Prostate gland (tissue), 2 donors: ENCODE measurements around the gene ZNF319. TPM values are rescaled to one million over a fixed set of nuclear protein-coding genes. Genes with fewer than 3 reads are reported as not detected.

Source experiments
- DNase-seq: peaks from one replicate; pipeline ENCODE4 v3.0.0-alpha.2; 2019; ENCODE audit warnings: low spot score
- H3K27ac ChIP-seq, 2 donors: fragments of 200-600 bp; sonication (generic); 2 replicates each; pipeline ENCODE4 v1.5.1; 2017 to 2019
- H3K27me3 ChIP-seq: fragments of 200-600 bp; sonication (generic); replicated peaks from 2 replicates; pipeline ENCODE4 v1.5.1; 2019; ENCODE audit not compliant: insufficient read depth
- H3K36me3 ChIP-seq, 2 donors: fragments of 200-600 bp; sonication (generic); 1 replicate in 1 of 2; 2 replicates in 1 of 2; pipeline versions ENCODE4 v1.5.1 to v1.8.1; 2017 to 2019
- H3K4me1 ChIP-seq: fragments of 200-600 bp; sonication (generic); replicated peaks from 2 replicates; pipeline ENCODE4 v1.5.1; 2019
- H3K4me3 ChIP-seq, 2 donors: fragments of 200-600 bp; sonication (generic); 2 replicates each; pipeline ENCODE4 v1.5.1; 2017 to 2019
- H3K9me3 ChIP-seq: fragments of 200-600 bp; sonication (generic); 2 replicates; pipeline ENCODE4 v1.5.1; 2017
- POLR2A ChIP-seq: fragments of 450-650 bp; IDR thresholded peaks from one replicate; pipeline ENCODE4 v1.6.1; 2016; ENCODE audit warnings: antibody characterized with exemption, mild to moderate bottlenecking
- POLR2AphosphoS5 ChIP-seq: sonication (generic); formaldehyde crosslinking; IDR thresholded peaks from one replicate; pipeline ENCODE4 v1.6.1; 2017; ENCODE audit warnings: antibody characterized with exemption
- whole genome bisulfite sequencing: methylation state at CpG from one replicate; pipeline ENCODE4 v1.1.5; 2018; 5-methylcytosine and 5-hydroxymethylcytosine counted together
- intact Hi-C: fragments of 100-400 bp; cut with DNase I; formaldehyde crosslinking; loops from one replicate; pipeline ENCODE4 v1.14.2; 2022
- total RNA-seq, 2 donors: library from RNA; depleted of rRNA; stranded (reverse); fragments of >200 nt; gene quantifications; one replicate each; pipeline ENCODE4 v1.1.0, GENCODE V29; 2016
- TF ChIP-seq, protein P1 (sequence below), 4 experiments: fragments of 200-600 bp in 2 of 4; fragments of 450-650 bp in 2 of 4; sonication (generic) in 2 of 4; IDR thresholded peaks; 1 replicate in 3 of 4; 2 replicates in 1 of 4; pipeline ENCODE4 v1.5.1; 2016 to 2019; ENCODE audit warnings: antibody characterized with exemption in 4 of 4, mild to moderate bottlenecking in 2 of 4, moderate library complexity in 2 of 4

Gene ZNF319
- total RNA-seq, 2 donors from 2014 or later = 7.6 to 12.9 TPM

DNA sequence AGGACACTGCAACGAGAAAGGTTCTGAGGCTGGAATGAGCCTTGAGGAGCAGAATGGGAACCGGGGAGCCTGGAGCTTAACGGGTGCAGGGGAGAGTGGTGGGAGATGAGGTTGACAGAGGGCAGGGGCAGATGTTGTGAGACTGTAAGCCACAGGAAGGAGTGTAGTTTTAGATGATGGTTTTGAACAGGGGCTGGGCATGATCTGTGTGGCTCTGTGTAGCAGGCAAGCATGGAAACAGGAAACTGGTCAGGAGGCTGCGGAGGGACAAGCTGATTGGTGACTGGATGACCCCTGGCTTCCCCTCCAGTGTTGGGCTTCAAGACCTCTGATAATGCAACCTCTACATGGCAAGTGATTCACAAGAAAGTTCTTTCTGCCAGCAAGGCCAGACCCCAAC is 28.2 kb downstream of the ZNF319 start:
- no peak for DNase-seq
- intact Hi-C loops = no loop called here
- H3K9me3 ChIP-seq = no peaks in the 10 kb centered on the region
- no peaks in the 10 kb centered on the region for H3K36me3 ChIP-seq
- TF ChIP-seq, protein P1, sequence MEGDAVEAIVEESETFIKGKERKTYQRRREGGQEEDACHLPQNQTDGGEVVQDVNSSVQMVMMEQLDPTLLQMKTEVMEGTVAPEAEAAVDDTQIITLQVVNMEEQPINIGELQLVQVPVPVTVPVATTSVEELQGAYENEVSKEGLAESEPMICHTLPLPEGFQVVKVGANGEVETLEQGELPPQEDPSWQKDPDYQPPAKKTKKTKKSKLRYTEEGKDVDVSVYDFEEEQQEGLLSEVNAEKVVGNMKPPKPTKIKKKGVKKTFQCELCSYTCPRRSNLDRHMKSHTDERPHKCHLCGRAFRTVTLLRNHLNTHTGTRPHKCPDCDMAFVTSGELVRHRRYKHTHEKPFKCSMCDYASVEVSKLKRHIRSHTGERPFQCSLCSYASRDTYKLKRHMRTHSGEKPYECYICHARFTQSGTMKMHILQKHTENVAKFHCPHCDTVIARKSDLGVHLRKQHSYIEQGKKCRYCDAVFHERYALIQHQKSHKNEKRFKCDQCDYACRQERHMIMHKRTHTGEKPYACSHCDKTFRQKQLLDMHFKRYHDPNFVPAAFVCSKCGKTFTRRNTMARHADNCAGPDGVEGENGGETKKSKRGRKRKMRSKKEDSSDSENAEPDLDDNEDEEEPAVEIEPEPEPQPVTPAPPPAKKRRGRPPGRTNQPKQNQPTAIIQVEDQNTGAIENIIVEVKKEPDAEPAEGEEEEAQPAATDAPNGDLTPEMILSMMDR (IDR thresholded peaks at IDR 0.05) = no peak
- TF ChIP-seq POLR2AphosphoS5 (no peak), POLR2A (no peak)
- H3K27ac ChIP-seq = no peak overlapping the region
- 84% methylated on average over 4 of the region's 4 CpGs for WGBS
- H3K27me3 ChIP-seq = no peaks in the 10 kb centered on the region
- no peaks in the 10 kb centered on the region for H3K4me1 ChIP-seq
- no peak overlapping the region for H3K4me3 ChIP-seq

DNA sequence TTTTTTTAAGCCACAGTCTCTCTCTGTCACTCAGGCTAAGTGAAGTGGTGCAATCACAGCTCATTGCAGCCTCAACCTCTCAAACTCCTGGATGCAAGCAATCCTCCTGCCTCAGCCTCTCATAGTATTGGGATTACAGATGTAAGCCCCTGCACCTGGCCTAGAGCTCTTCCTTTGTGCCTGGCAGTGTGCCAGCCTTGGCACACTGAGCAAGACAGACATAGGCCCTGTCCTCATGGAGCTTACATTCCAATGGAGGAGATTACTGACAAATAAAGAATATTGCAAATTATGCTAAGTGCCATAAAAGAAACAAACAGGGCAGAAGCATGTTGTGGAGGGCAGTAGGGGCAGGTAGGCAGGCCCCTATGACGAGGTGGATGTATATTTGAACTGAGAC is 28.6 kb downstream of the ZNF319 start:
- intact Hi-C loops = no loop called here
- H3K27me3 ChIP-seq = no peaks in the 10 kb centered on the region
- TF ChIP-seq, protein P1 (IDR thresholded peaks at IDR 0.05) = no peak
- TF ChIP-seq POLR2A = no peak
- TF ChIP-seq POLR2AphosphoS5 = no peak
- no peaks in the 10 kb centered on the region for H3K4me1 ChIP-seq
- no peaks in the 10 kb centered on the region for H3K36me3 ChIP-seq
- no peak overlapping the region for H3K27ac ChIP-seq
- no peak for DNase-seq
- H3K9me3 ChIP-seq = no peaks in the 10 kb centered on the region
- 93% methylated on average over 1 of the region's 1 CpG for WGBS
- no peak overlapping the region for H3K4me3 ChIP-seq

DNA sequence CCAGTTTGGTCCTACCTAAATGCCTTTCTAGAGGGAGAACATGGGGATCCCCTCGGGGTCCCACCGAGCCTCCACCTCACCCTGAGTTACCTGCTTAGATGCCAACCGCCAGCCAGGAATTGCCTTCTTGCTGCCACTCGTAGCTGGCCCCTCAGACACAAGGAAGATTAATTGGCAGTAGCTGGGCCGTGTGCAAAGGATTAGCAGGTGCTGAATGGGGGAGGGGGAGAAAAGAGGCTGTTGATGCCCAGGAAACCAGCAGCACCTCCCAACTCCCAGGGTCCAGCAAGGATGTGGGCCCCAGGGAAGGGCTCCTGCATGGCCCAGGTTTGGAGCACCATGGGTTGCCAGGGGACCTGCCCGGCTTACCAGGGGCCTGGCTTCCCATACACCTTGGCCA is 29.5 kb downstream of the ZNF319 start, which contains the start of gene CNGB1:
Gene CNGB1, minus strand, starts transcription at position 159 of the 400 bp plus-strand sequence. CDS start 3,842 bp downstream, outside the sequence.
- no peak for DNase-seq
- intact Hi-C loops = no loop called here
- Histone ChIP-seq H3K36me3 (no peaks in the 10 kb centered on the region), H3K4me3 (no peak within 1 kb of the TSS), H3K27me3 (no peaks in the 10 kb centered on the region), H3K4me1 (no peaks in the 10 kb centered on the region), H3K27ac (no peak within 1 kb of the TSS), H3K9me3 (no peaks in the 10 kb centered on the region)
- TF ChIP-seq, protein P1 (IDR thresholded peaks at IDR 0.05) = no peak
- 71% methylated on average over 6 of the region's 6 CpGs for WGBS

DNA sequence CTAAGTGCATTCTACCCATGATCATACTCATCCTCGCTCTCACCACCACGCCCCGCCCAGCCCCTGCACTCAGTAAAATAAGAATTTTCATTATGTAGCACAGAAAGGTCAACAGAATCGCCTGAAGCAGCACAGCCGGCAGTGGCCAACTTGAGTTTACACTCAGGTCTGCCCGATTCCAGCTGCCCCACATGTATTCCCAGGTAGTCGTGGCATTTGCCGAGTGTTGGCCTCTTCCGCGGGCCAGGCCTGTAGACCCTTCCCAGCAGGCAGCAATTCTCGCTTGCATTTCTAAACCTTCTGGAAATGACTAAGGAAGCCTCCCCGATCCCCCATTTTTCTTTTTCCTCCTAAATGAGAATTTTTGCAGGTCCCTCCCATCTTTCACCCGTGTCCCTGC is 30.2 kb downstream of the ZNF319 start:
- H3K4me3 ChIP-seq = no peak overlapping the region
- H3K4me1 ChIP-seq = no peaks in the 10 kb centered on the region
- WGBS = 78% methylated on average over 13 of the region's 13 CpGs
- no peaks in the 10 kb centered on the region for H3K27me3 ChIP-seq
- no peak for DNase-seq
- no peaks in the 10 kb centered on the region for H3K9me3 ChIP-seq
- H3K27ac ChIP-seq = no peak overlapping the region
- intact Hi-C loops = no loop called here
- TF ChIP-seq, protein P1 (IDR thresholded peaks at IDR 0.05) = no peak
- TF ChIP-seq POLR2A (no peak), POLR2AphosphoS5 (no peak)
- H3K36me3 ChIP-seq = no peaks in the 10 kb centered on the region

DNA sequence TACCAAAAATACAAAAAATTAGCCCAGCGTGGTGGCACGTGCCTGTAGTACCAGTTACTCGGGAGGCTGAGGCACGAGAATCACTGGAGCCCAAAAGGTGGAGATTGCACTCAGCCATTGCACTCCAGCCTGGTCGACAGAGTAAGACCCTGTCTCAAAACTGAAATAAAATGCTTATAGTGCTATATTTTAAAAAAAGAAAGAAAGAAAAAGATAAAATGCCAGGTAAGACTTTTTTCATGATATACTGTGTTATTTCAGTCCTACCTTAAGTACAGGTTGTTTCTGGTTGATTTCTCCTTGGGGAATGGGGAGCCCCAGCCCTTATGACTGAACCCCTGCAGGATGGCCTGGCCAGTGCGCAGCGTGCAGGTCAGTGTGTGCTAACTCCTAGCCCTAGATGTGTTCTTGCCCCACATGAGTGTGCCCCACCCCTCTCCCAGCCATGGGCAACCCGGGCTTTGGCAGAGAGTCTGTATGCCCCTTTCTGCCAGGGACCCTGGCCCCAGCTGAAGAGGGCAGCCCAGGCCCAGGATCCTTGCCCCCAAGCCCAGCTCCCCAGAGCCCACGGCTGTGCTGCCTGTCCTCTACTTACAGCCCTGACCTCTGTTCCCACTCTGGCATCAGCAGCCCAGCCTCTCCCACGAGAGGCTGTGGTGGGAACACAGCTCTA is 30.9 kb downstream of the ZNF319 start:
- WGBS = 79% methylated on average over 10 of the region's 10 CpGs
- H3K9me3 ChIP-seq = no peaks in the 10 kb centered on the region
- TF ChIP-seq, protein P1 (IDR thresholded peaks at IDR 0.05) = no peak
- no peak for TF ChIP-seq POLR2A
- TF ChIP-seq POLR2AphosphoS5 = no peak
- intact Hi-C loops = no loop called here
- no peak for DNase-seq
- no peaks in the 10 kb centered on the region for H3K36me3 ChIP-seq
- H3K4me1 ChIP-seq = no peaks in the 10 kb centered on the region
- no peak overlapping the region for H3K27ac ChIP-seq
- H3K27me3 ChIP-seq = no peaks in the 10 kb centered on the region
- no peak overlapping the region for H3K4me3 ChIP-seq
